Measurements from ENCODE around the gene KLF15. TPM values are rescaled to one million over a fixed set of nuclear protein-coding genes. Genes with fewer than 3 reads are reported as not detected.

Gene KLF15
- under 1 TPM; 0.67 to 0.72 TPM for total RNA-seq
- not detected for polyA plus RNA-seq

DNA sequence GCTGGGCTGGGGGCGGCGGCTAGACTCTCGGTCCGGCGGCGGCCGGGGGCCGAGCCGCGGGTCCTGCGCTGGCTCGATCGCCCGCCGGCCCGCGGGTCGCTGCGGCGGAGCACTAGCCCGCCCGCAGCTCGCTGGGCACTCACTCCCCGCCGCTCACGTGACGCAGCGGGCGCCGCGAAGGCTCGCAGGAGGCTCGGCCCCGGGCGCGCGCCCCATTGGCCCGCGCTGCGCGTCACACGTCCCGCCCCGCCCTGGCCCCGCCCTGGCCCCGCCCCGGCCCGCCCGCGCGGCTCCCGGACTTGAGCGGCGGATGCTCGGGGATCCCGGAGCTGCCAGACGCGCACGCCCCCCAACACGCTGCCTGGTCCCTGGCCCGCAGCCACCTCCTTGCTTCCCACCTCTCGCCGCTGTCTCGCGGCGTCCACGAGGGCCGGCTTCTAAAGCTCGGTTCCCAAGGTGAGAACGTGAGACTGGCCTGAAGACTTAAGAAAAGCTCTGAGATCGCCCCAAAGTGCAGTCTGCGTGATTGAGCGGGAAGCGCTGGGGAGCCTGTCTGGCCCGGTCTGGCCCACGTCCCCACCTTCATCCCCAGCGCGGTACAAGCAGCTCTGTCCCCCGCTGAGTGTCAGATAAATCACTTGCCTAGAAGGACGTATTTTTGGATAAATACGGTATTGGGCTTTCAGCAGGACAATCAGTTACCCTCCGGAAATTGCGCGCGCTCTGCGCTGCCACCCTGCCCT lies at the start of gene KLF15:
KLF15 (minus strand) TSS at position 114 of the 743 bp plus-strand sequence. CDS start 4,486 bp downstream, outside the sequence.
- H3K36me3 Mint-ChIP-seq: no peaks in the 10 kb centered on the region
- CTCF ChIA-PET (ENCODE audit: partially characterized antibody): interaction anchor here (0.9 kb wide), 1 partner anchor 9 kb away, joined by 3 read pairs; no protein-coding TSS in a partner anchor
- peaks cover 40% of the 10 kb centered on the region for H3K27me3 ChIP-seq (ENCODE audit: insufficient read depth, low read length)
- H3K4me1 ChIP-seq (ENCODE audit: insufficient read depth, low read length): peaks cover 9% of the 10 kb centered on the region
- peak within 1 kb of the TSS; percentile 85 to 93 (median 90) for H3K4me3 Mint-ChIP-seq
- peak within 1 kb of the TSS; percentile 42 to 49 for H3K4me3 ChIP-seq (ENCODE audit: low read length in 2 of 2)
- H3K27ac Mint-ChIP-seq: peak within 1 kb of the TSS in 6 of 7 donors; percentile 48 to 84 (median 66)
- H3K27me3 Mint-ChIP-seq: peaks cover 36 to 44% of the 10 kb centered on the region in 2 donors
- intact Hi-C loops (cut with micrococcal nuclease): loop anchor here (2.0 to 5.0 kb wide), 4 partner anchors 119 to 441 kb away; partner anchors contain the start of genes CHCHD6 and SLC41A3
- no peak within 1 kb of the TSS for H3K27ac ChIP-seq (ENCODE audit: low read depth, low read length)
- DNase-seq: peak; percentile 64 to 72 (median 66)
- no peaks in the 10 kb centered on the region for H3K9me3 ChIP-seq (ENCODE audit: control insufficient read depth in 1 of 2, low read length in 2 of 2)
- POLR2A ChIA-PET (ENCODE audit: partially characterized antibody): no interaction called here
- no peaks in the 10 kb centered on the region for H3K36me3 ChIP-seq (ENCODE audit: insufficient read depth, low read length)
- H3K4me1 Mint-ChIP-seq: peaks cover 9 to 25% (median 12%) of the 10 kb centered on the region in 4 donors
- no peaks in the 10 kb centered on the region for H3K9me3 Mint-ChIP-seq

DNA sequence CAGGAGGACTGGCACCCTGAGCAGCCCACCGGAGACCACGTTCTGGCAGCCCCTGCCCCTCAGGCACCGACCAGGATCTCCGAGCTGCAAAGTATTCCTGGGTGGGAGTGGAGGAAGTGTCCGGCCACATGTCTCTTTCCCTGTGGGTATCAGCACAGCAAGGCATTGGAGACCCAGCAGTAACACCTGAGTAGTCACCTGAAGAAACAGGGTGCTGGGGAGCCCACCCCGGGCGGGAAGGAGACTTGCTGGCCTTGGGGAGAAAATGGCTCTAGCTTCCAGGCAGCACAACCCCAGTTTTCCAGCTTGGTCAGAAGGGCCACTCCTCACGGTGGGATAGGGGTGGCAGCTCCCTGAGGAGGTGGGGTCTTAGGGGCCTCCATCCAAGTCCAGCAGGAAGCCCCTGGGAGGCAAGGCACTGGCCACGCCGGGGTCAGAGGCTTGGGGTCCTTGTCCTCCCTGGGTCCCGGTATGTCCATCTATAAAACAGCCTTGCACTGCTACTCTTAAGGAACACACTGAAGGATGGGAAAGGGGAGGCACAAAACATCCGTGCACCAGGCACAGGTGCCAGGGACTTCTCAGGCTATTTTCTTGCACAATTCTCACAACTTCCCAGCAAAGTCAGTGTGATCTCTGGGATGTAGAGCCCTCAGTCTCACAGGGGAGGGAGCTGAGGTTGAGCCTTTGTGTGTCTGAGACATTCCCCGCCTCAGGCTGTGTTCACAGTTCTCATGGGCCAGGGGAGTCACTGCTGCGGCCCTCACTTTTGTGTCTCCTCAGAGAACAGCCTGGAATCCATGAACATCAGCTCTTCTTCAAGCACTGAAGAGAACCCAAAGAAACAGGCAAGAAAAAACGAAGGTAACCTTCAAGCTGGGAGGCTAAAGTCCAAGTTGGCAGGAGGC lies 49.4 kb upstream of the KLF15 start:
- Histone ChIP-seq H3K9me3 (ENCODE audit: control insufficient read depth in 1 of 2, low read length in 2 of 2) (no peaks in the 10 kb centered on the region), H3K36me3 (ENCODE audit: insufficient read depth, low read length) (no peaks in the 10 kb centered on the region), H3K4me1 (ENCODE audit: insufficient read depth, low read length) (no peaks in the 10 kb centered on the region), H3K4me3 (ENCODE audit: low read length in 2 of 2) (no peak overlapping the region), H3K27ac (ENCODE audit: low read depth, low read length) (no peak overlapping the region), H3K27me3 (ENCODE audit: insufficient read depth, low read length) (no peaks in the 10 kb centered on the region)
- CTCF ChIA-PET (ENCODE audit: partially characterized antibody): interaction anchor here (1.3 kb wide), 1 partner anchor 11 kb away, joined by 3 read pairs; no protein-coding TSS in a partner anchor
- peaks cover 0 to 13% (median under 1%) of the 10 kb centered on the region in 8 donors for H3K9me3 Mint-ChIP-seq
- no peak for DNase-seq
- H3K27ac Mint-ChIP-seq: no peak overlapping the region
- no peak overlapping the region for H3K4me3 Mint-ChIP-seq
- no peaks in the 10 kb centered on the region for H3K36me3 Mint-ChIP-seq
- H3K27me3 Mint-ChIP-seq: peaks cover 16 to 51% of the 10 kb centered on the region in 2 donors
- H3K4me1 Mint-ChIP-seq: no peaks in the 10 kb centered on the region
- intact Hi-C loops (cut with micrococcal nuclease): no loop called here
- POLR2A ChIA-PET (ENCODE audit: partially characterized antibody): no interaction called here

- no peaks in the 10 kb centered on the region for H3K27me3 ChIP-seq (ENCODE audit: insufficient read depth, low read length)
- no peaks in the 10 kb centered on the region for H3K36me3 ChIP-seq (ENCODE audit: insufficient read depth, low read length)
- H3K4me1 ChIP-seq (ENCODE audit: insufficient read depth, low read length): no peaks in the 10 kb centered on the region
- H3K27ac Mint-ChIP-seq: peak overlapping the region in 1 of 7 donors; percentile 11
- no peaks in the 10 kb centered on the region for H3K4me1 Mint-ChIP-seq
- peaks cover 7 to 29% of the 10 kb centered on the region in 2 donors for H3K27me3 Mint-ChIP-seq
- ChIA-PET CTCF (ENCODE audit: partially characterized antibody) (no interaction called here), POLR2A (ENCODE audit: partially characterized antibody) (no interaction called here)
- H3K4me3 Mint-ChIP-seq: peak overlapping the region in 1 of 8 donors; percentile 21
- no peak for DNase-seq
- no peak overlapping the region for H3K27ac ChIP-seq (ENCODE audit: low read depth, low read length)
- H3K9me3 ChIP-seq (ENCODE audit: control insufficient read depth in 1 of 2, low read length in 2 of 2): no peaks in the 10 kb centered on the region
- H3K36me3 Mint-ChIP-seq: no peaks in the 10 kb centered on the region
- peaks cover 0 to 5% (median 0%) of the 10 kb centered on the region in 8 donors for H3K9me3 Mint-ChIP-seq
- no peak overlapping the region for H3K4me3 ChIP-seq (ENCODE audit: low read length in 2 of 2)
- intact Hi-C loops (cut with micrococcal nuclease): no loop called here
These were observed 45.6 kb upstream of the KLF15 start for GRCh38 chr3:126402666-126403302.

DNA sequence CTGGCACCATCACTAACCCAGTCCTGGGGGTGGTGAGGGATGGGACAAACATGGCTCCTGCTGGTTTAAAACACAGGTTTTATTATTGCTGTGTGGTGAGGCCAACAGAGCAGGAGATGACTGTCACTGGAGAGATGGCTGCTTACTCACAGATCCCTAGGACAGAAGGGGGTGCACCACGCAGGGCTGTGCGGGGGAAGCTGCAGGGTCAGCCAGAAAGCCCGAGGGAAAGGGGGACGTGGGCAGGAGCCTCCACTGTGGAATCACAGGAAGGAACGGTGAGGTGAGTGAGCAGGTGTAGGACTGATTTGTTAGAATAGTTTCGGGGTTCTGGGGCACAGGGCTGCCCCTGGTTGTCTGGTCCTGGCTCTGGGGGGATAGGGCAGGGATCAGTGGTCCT lies 45.0 kb upstream of the KLF15 start:
- POLR2A ChIA-PET (ENCODE audit: partially characterized antibody): no interaction called here
- H3K4me1 Mint-ChIP-seq: no peaks in the 10 kb centered on the region
- DNase-seq: no peak
- H3K36me3 Mint-ChIP-seq: no peaks in the 10 kb centered on the region
- Histone ChIP-seq H3K4me3 (ENCODE audit: low read length in 2 of 2) (no peak overlapping the region), H3K4me1 (ENCODE audit: insufficient read depth, low read length) (no peaks in the 10 kb centered on the region), H3K27ac (ENCODE audit: low read depth, low read length) (no peak overlapping the region), H3K9me3 (ENCODE audit: control insufficient read depth in 1 of 2, low read length in 2 of 2) (no peaks in the 10 kb centered on the region), H3K36me3 (ENCODE audit: insufficient read depth, low read length) (no peaks in the 10 kb centered on the region), H3K27me3 (ENCODE audit: insufficient read depth, low read length) (no peaks in the 10 kb centered on the region)
- CTCF ChIA-PET (ENCODE audit: partially characterized antibody): no interaction called here
- no peak overlapping the region for H3K4me3 Mint-ChIP-seq
- peaks cover 0 to 2% (median 0%) of the 10 kb centered on the region in 8 donors for H3K9me3 Mint-ChIP-seq
- intact Hi-C loops (cut with micrococcal nuclease): no loop called here
- peaks cover 7 to 28% of the 10 kb centered on the region in 2 donors for H3K27me3 Mint-ChIP-seq
- H3K27ac Mint-ChIP-seq: no peak overlapping the region

DNA sequence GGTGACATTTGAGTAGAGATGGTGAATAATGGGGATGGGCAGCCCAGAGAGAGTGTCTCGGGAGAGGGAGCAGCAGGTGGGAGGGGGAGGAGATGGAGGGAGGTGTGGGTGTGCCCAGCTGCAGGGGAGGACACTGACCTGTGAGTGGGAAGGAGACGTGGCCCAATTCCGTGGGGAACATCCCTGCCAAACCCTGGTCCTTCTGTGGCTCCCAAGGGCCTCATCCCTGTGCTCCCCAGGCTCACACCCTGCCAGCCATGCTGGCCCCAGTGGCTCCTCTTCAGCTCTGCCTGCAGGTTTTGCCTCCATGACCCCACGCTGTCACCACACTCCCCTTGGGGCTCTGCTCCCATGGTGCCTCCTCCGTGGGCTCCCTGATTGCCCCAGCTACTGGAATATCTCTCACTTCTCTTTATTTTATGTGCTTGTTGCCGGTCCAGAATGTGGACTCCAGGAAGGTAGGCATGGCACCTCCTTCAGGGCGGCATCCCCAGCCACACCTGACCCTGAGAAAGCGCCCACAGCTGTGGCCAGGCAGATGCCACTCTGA lies 44.5 kb upstream of the KLF15 start:
- Histone ChIP-seq H3K4me1 (ENCODE audit: insufficient read depth, low read length) (no peaks in the 10 kb centered on the region), H3K27ac (ENCODE audit: low read depth, low read length) (no peak overlapping the region), H3K9me3 (ENCODE audit: control insufficient read depth in 1 of 2, low read length in 2 of 2) (no peaks in the 10 kb centered on the region), H3K36me3 (ENCODE audit: insufficient read depth, low read length) (no peaks in the 10 kb centered on the region), H3K4me3 (ENCODE audit: low read length in 2 of 2) (no peak overlapping the region), H3K27me3 (ENCODE audit: insufficient read depth, low read length) (no peaks in the 10 kb centered on the region)
- Mint-ChIP-seq H3K4me1 (no peaks in the 10 kb centered on the region), H3K36me3 (no peaks in the 10 kb centered on the region), H3K4me3 (no peak overlapping the region), H3K27ac (no peak overlapping the region), H3K9me3 (no peaks in the 10 kb centered on the region), H3K27me3 (peaks cover 7 to 28% of the 10 kb centered on the region in 2 donors)
- ChIA-PET POLR2A (ENCODE audit: partially characterized antibody) (no interaction called here), CTCF (ENCODE audit: partially characterized antibody) (no interaction called here)
- intact Hi-C loops (cut with micrococcal nuclease): no loop called here
- DNase-seq: no peak

- ChIA-PET CTCF (ENCODE audit: partially characterized antibody) (no interaction called here), POLR2A (ENCODE audit: partially characterized antibody) (no interaction called here)
- H3K27ac Mint-ChIP-seq: no peak overlapping the region
- no peak overlapping the region for H3K4me3 ChIP-seq (ENCODE audit: low read length in 2 of 2)
- H3K27me3 Mint-ChIP-seq: peaks cover 11 to 24% of the 10 kb centered on the region in 2 donors
- H3K9me3 ChIP-seq (ENCODE audit: control insufficient read depth in 1 of 2, low read length in 2 of 2): no peaks in the 10 kb centered on the region
- intact Hi-C loops (cut with micrococcal nuclease): no loop called here
- no peak overlapping the region for H3K27ac ChIP-seq (ENCODE audit: low read depth, low read length)
- H3K4me1 Mint-ChIP-seq: no peaks in the 10 kb centered on the region
- H3K4me1 ChIP-seq (ENCODE audit: insufficient read depth, low read length): no peaks in the 10 kb centered on the region
- no peaks in the 10 kb centered on the region for H3K36me3 Mint-ChIP-seq
- DNase-seq: no peak
- no peaks in the 10 kb centered on the region for H3K27me3 ChIP-seq (ENCODE audit: insufficient read depth, low read length)
- H3K36me3 ChIP-seq (ENCODE audit: insufficient read depth, low read length): no peaks in the 10 kb centered on the region
- no peak overlapping the region for H3K4me3 Mint-ChIP-seq
- H3K9me3 Mint-ChIP-seq: no peaks in the 10 kb centered on the region
These were observed 42.5 kb upstream of the KLF15 start for GRCh38 chr3:126399756-126400155.

Measured in CD4-positive, alpha-beta memory T cell (primary cell).